ENCODE measurements around the gene MS4A13. TPM values are rescaled to one million over a fixed set of nuclear protein-coding genes. Genes with fewer than 3 reads are reported as not detected.

Gene MS4A13
- total RNA-seq, 1 experiment from 2014 or later: not detected

DNA sequence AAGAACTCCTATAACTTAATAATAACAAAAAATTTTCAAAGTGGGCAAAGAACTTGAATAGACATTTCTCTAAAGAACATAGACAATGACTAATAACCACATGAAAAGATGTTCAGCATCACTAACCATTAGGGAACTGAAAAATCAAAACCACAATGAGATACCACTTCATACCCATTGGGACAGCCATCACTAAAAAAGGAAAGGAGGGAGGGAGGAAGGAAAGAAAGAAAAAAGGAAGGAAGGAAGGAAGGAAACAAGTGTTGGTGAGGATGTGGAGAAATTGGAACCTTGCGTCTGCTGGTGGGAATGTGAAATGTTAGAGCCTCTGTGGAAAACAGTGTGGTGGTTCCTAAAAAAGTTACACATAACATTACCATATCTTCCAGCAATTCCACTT, 55.8 kb downstream of the MS4A13 start:
- Histone ChIP-seq H4K20me1 (ENCODE audit: control insufficient read depth, insufficient read depth, insufficient read length) (no peaks in the 10 kb centered on the region), H3K27ac (ENCODE audit: insufficient read length, low read depth, low read length) (no peak overlapping the region), H2BK20ac (ENCODE audit: low read depth, low read length, poor library complexity, severe bottlenecking) (no peak overlapping the region), H3K18ac (ENCODE audit: insufficient read length, low read depth, low read length) (no peak overlapping the region), H3K4me2 (ENCODE audit: insufficient read depth, insufficient read length, low read length) (no peak overlapping the region), H2BK5ac (ENCODE audit: insufficient read length, low read length) (no peak overlapping the region), H3K4me1 (ENCODE audit: insufficient read depth, low read length) (no peaks in the 10 kb centered on the region), H3K79me2 (ENCODE audit: insufficient read depth, low read length) (no peaks in the 10 kb centered on the region), H2BK120ac (ENCODE audit: low read depth, low read length, poor library complexity, severe bottlenecking) (no peak overlapping the region), H3K9me3 (ENCODE audit: control insufficient read depth, low read depth, low read length) (no peaks in the 10 kb centered on the region), H2AFZ (ENCODE audit: low read length) (no peak overlapping the region), H3K9ac (ENCODE audit: extremely low read depth, insufficient read length, low read length) (no peak overlapping the region), H2AK5ac (ENCODE audit: insufficient read length, low read length) (no peak overlapping the region), H2BK12ac (ENCODE audit: insufficient read length, low read depth, low read length) (no peak overlapping the region), H4K8ac (replicated peaks; ENCODE audit: insufficient read length, low read depth, low read length) (no peak overlapping the region), H3K23me2 (ENCODE audit: insufficient read length, low read depth, low read length, poor library complexity, severe bottlenecking) (no peaks in the 10 kb centered on the region), H3K79me1 (ENCODE audit: insufficient read depth, low read depth, low read length, poor library complexity, severe bottlenecking) (no peaks in the 10 kb centered on the region), H3K4ac (ENCODE audit: low read depth, low read length) (no peak overlapping the region), H3K14ac (ENCODE audit: insufficient read depth, low read length) (no peak overlapping the region), H3K27me3 (ENCODE audit: insufficient read depth, low read length) (no peaks in the 10 kb centered on the region), H3K56ac (ENCODE audit: insufficient read length, low read depth, low read length) (no peak overlapping the region), H4K5ac (ENCODE audit: insufficient read length, low read depth, low read length) (no peak overlapping the region), H2BK15ac (ENCODE audit: low read depth, low read length) (no peak overlapping the region), H3T11ph (ENCODE audit: low read length) (no peak overlapping the region), H3K23ac (ENCODE audit: insufficient read length, low read depth, low read length) (no peak overlapping the region), H4K91ac (ENCODE audit: insufficient read length, low read depth, low read length) (no peak overlapping the region)
- DNase-seq: no peak
- Mint-ChIP-seq H3K9me3 (no peaks in the 10 kb centered on the region), H3K4me1 (no peaks in the 10 kb centered on the region), H3K27me3 (ENCODE audit: low read depth) (no peaks in the 10 kb centered on the region), H3K36me3 (ENCODE audit: insufficient read depth in 1 of 3, low read depth in 3 of 3) (no peaks in the 10 kb centered on the region), H3K27ac (no peak overlapping the region), H3K4me3 (no peak overlapping the region)
- no CpG with 5 or more reads among the region's 1 CpG for WGBS (ENCODE audit: extremely low coverage, insufficient read length, low lambda C conversion rate)
- TF ChIP-seq, protein P1, sequence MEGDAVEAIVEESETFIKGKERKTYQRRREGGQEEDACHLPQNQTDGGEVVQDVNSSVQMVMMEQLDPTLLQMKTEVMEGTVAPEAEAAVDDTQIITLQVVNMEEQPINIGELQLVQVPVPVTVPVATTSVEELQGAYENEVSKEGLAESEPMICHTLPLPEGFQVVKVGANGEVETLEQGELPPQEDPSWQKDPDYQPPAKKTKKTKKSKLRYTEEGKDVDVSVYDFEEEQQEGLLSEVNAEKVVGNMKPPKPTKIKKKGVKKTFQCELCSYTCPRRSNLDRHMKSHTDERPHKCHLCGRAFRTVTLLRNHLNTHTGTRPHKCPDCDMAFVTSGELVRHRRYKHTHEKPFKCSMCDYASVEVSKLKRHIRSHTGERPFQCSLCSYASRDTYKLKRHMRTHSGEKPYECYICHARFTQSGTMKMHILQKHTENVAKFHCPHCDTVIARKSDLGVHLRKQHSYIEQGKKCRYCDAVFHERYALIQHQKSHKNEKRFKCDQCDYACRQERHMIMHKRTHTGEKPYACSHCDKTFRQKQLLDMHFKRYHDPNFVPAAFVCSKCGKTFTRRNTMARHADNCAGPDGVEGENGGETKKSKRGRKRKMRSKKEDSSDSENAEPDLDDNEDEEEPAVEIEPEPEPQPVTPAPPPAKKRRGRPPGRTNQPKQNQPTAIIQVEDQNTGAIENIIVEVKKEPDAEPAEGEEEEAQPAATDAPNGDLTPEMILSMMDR (conservative IDR thresholded peaks at IDR 0.05): no peak
